ENCODE data around the gene ETV2. TPM values are rescaled to one million over a fixed set of nuclear protein-coding genes. Genes with fewer than 3 reads are reported as not detected.
"Not testable (repeated sequence)": the region's sequence is repeated elsewhere in the genome, so short reads cannot be mapped to it uniquely, and the experiment has no call there.

ETV2 gene
- polyA plus RNA-seq (0.58 TPM in 1 of 2 replicates, not detected in the other), polyA minus RNA-seq (not detected in 2 replicates)

GRCh38 chr19:35641515-35642151 is at the start of gene ETV2:
Gene ETV2 (plus strand): TSS chr19:35641745. CDS start chr19:35642461, 716 bp downstream.
- H2AFZ ChIP-seq (ENCODE audit: low read depth, low read length) = no peak within 1 kb of the TSS
- no peak within 1 kb of the TSS for H3K4me2 ChIP-seq (ENCODE audit: low read length)

GRCh38 chr19:35592226-35592625 is 49.3 kb upstream of the ETV2 start:
- Histone ChIP-seq H3K9ac (ENCODE audit: low read length) (no peak overlapping the region), H3K4me3 (ENCODE audit: low read length) (no peak overlapping the region), H3K27me3 (ENCODE audit: insufficient read depth, low read depth, low read length) (no peaks in the 10 kb centered on the region), H2AFZ (ENCODE audit: low read depth, low read length) (no peak overlapping the region), H3K4me2 (ENCODE audit: low read length) (no peak overlapping the region), H4K20me1 (ENCODE audit: insufficient read depth) (no peaks in the 10 kb centered on the region), H3K79me2 (replicated peaks; ENCODE audit: insufficient read depth, low read length) (no peaks in the 10 kb centered on the region), H3K36me3 (ENCODE audit: insufficient read depth, low read length) (no peaks in the 10 kb centered on the region), H3K9me2 (ENCODE audit: insufficient read depth, low read length) (no peaks in the 10 kb centered on the region), H3K9me3 (ENCODE audit: low read length) (no peaks in the 10 kb centered on the region), H3F3A (ENCODE audit: insufficient read depth, low read length, poor library complexity, severe bottlenecking) (no peaks in the 10 kb centered on the region), H3K27ac (ENCODE audit: low read length) (no peak overlapping the region)
- TF ChIP-seq REST (IDR thresholded peaks at IDR 0.05; ENCODE audit: borderline replicate concordance) (no peak), EZH2 (IDR thresholded peaks at IDR 0.05; ENCODE audit: borderline replicate concordance, insufficient read depth, low read length, poor library complexity, severe bottlenecking) (no peak)

More at GRCh38 chr19:35641515-35642151, at the start of gene ETV2:
- Histone ChIP-seq H3K36me3 (ENCODE audit: insufficient read depth, low read length) (no peaks in the 10 kb centered on the region), H3K9me2 (ENCODE audit: insufficient read depth, low read length) (no peaks in the 10 kb centered on the region), H3K27me3 (ENCODE audit: insufficient read depth, low read depth, low read length) (peaks cover 22% of the 10 kb centered on the region), H3K9me3 (ENCODE audit: low read length) (no peaks in the 10 kb centered on the region), H4K20me1 (ENCODE audit: insufficient read depth) (no peaks in the 10 kb centered on the region), H3K9ac (ENCODE audit: low read length) (no peak within 1 kb of the TSS), H3F3A (ENCODE audit: insufficient read depth, low read length, poor library complexity, severe bottlenecking) (no peaks in the 10 kb centered on the region), H3K4me3 (ENCODE audit: low read length) (no peak within 1 kb of the TSS), H3K79me2 (replicated peaks; ENCODE audit: insufficient read depth, low read length) (no peaks in the 10 kb centered on the region), H3K27ac (ENCODE audit: low read length) (no peak within 1 kb of the TSS)
- TF ChIP-seq SMC3 (conservative IDR thresholded peaks at IDR 0.05; ENCODE audit: poor library complexity) (no peak), EZH2 (IDR thresholded peaks at IDR 0.05; ENCODE audit: borderline replicate concordance, insufficient read depth, low read length, poor library complexity, severe bottlenecking) (no peak), REST (IDR thresholded peaks at IDR 0.05; ENCODE audit: borderline replicate concordance) (no peak), EP300 (conservative IDR thresholded peaks at IDR 0.05; ENCODE audit: poor library complexity, severe bottlenecking) (no peak), MXI1 (conservative IDR thresholded peaks at IDR 0.05; ENCODE audit: poor library complexity, severe bottlenecking) (no peak), CTCF (IDR thresholded peaks at IDR 0.05; ENCODE audit: poor library complexity, severe bottlenecking) (no peak)

- not testable (repeated sequence) for H3K9me2 ChIP-seq (ENCODE audit: insufficient read depth, low read length); H2AFZ ChIP-seq (ENCODE audit: low read depth, low read length); H3K4me3 ChIP-seq (ENCODE audit: low read length); H3K36me3 ChIP-seq (ENCODE audit: insufficient read depth, low read length); H3K9ac ChIP-seq (ENCODE audit: low read length); H3K9me3 ChIP-seq (ENCODE audit: low read length); H3K4me2 ChIP-seq (ENCODE audit: low read length); H3K27ac ChIP-seq (ENCODE audit: low read length); H3F3A ChIP-seq (ENCODE audit: insufficient read depth, low read length, poor library complexity, severe bottlenecking); H4K20me1 ChIP-seq (ENCODE audit: insufficient read depth); H3K27me3 ChIP-seq (ENCODE audit: insufficient read depth, low read depth, low read length); H3K79me2 ChIP-seq (replicated peaks; ENCODE audit: insufficient read depth, low read length)
These were observed 46.5 kb upstream of the ETV2 start for GRCh38 chr19:35595026-35595425.
